K562 (cell line): ENCODE measurements around the gene SAPCD1. TPM values are rescaled to one million over a fixed set of nuclear protein-coding genes. Genes with fewer than 3 reads are reported as not detected.

Source experiments
- ATF1 ChIP-seq, 2 experiments: fragments of 450-650 bp in 1 of 2; IDR thresholded peaks; 2 replicates each; pipeline ENCODE4 v1.6.1; 2016; ENCODE audit warnings: missing compliant biosample characterization in 1 of 2, missing genetic modification characterization in 1 of 2
- CREM ChIP-seq: IDR thresholded peaks from 2 replicates; pipeline ENCODE4 v1.6.1; 2014; ENCODE audit warnings: antibody characterized with exemption, low read depth
- ELF2 ChIP-seq: fragments of 250-450 bp; sonication (Bioruptor Pico); IDR thresholded peaks from 2 replicates; pipeline ENCODE4 v1.5.0; 2021; ENCODE audit warnings: mild to moderate bottlenecking
- ELF4 ChIP-seq: fragments of 450-650 bp; formaldehyde crosslinking; IDR thresholded peaks from 2 replicates; pipeline ENCODE4 v1.4.0; 2022; ENCODE audit warnings: missing genetic modification characterization
- HCFC1 ChIP-seq: IDR thresholded peaks from 2 replicates; pipeline ENCODE4 v1.6.1; 2012; ENCODE audit warnings: low read depth, low read length, improper control_type of control experiment
- HES1 ChIP-seq: fragments of 450-650 bp; IDR thresholded peaks from 2 replicates; pipeline ENCODE4 v1.6.1; 2016; ENCODE audit warnings: low read depth, mild to moderate bottlenecking, moderate library complexity
- MTA1 ChIP-seq: fragments of 450-650 bp; IDR thresholded peaks from 2 replicates; pipeline ENCODE4 v1.6.1; 2017; ENCODE audit warnings: borderline replicate concordance
- PBX2 ChIP-seq, 2 experiments: IDR thresholded peaks in 1 of 2; conservative IDR thresholded peaks in 1 of 2; 2 replicates each; pipeline ENCODE4 v1.6.1; 2016; ENCODE audit warnings: low read depth in 2 of 2, mild to moderate bottlenecking in 1 of 2, missing compliant biosample characterization in 1 of 2, missing genetic modification characterization in 1 of 2, moderate library complexity in 1 of 2
- PML ChIP-seq: IDR thresholded peaks from 2 replicates; pipeline ENCODE4 v1.6.1; 2012; ENCODE audit warnings: low read length, inconsistent platforms
- PTBP1 ChIP-seq: fragments of 200-400 bp; formaldehyde crosslinking; IDR thresholded peaks from 2 replicates; pipeline ENCODE4 v1.6.1; 2017; ENCODE audit warnings: low read depth, low read length
- RBM22 ChIP-seq: fragments of 200-400 bp; formaldehyde crosslinking; IDR thresholded peaks from 2 replicates; pipeline ENCODE4 v1.6.1; 2018; ENCODE audit warnings: low read length, low read depth; ENCODE audit not compliant: poor library complexity, severe bottlenecking
- TCFL5 ChIP-seq: fragments of 250-450 bp; sonication (Bioruptor Pico); conservative IDR thresholded peaks from 2 replicates; pipeline ENCODE4 v1.6.1; 2021; ENCODE audit warnings: mild to moderate bottlenecking, moderate library complexity, matching md5 sums
- TRIM25 ChIP-seq: fragments of 450-650 bp; IDR thresholded peaks from 2 replicates; pipeline ENCODE4 v1.7.0; 2016; ENCODE audit warnings: borderline replicate concordance
- TSHZ1 ChIP-seq: fragments of 250-450 bp; sonication (Bioruptor Pico); IDR thresholded peaks from 2 replicates; pipeline ENCODE4 v1.4.0; 2020; ENCODE audit warnings: mild to moderate bottlenecking, moderate library complexity
- ZBTB2 ChIP-seq: fragments of 450-650 bp; IDR thresholded peaks from 2 replicates; pipeline ENCODE4 v1.6.1; 2016; ENCODE audit warnings: antibody characterized with exemption
- ZNF12 ChIP-seq: sonication (generic); formaldehyde crosslinking; IDR thresholded peaks from 2 replicates; pipeline ENCODE4 v1.4.0; 2020; ENCODE audit warnings: mild to moderate bottlenecking, missing genetic modification reagents
- ZNF3 ChIP-seq: fragments of 250-450 bp; sonication (Bioruptor Pico); IDR thresholded peaks from 2 replicates; pipeline ENCODE4 v1.5.0; 2021; ENCODE audit warnings: mild to moderate bottlenecking, moderate library complexity
- polyA plus RNA-seq, 8 experiments: library from polyadenylated mRNA; depleted of rRNA in 4 of 8; stranded (reverse) in 5 of 8; unstranded in 3 of 8; fragments of >200 nt; fragmentation: Nextera tagmentation in 2 of 8; fragmentation: Illumina TruSeq in 1 of 8; extraction: Ambion mirVana in 2 of 8; extraction: Trizol in 1 of 8; gene quantifications; 2 replicates each; pipeline versions ENCODE4 v1.2.1 to v1.2.3, GENCODE V29; 2011 to 2014; ENCODE audit warnings: inconsistent platforms in 1 of 8, missing spikeins in 1 of 8
- total RNA-seq, 7 experiments: library from RNA; depleted of rRNA in 6 of 7; stranded (reverse); fragments of >200 nt in 6 of 7; fragmentation: Illumina TruSeq in 2 of 7; extraction: Trizol in 2 of 7; gene quantifications; 2 replicates each; pipeline versions ENCODE4 v1.2.1 to v1.2.3, GENCODE V29; 2011 to 2021; ENCODE audit warnings: low replicate concordance in 1 of 7

The SAPCD1 gene
- total and polyA plus RNA-seq, 9 of the 15 experiments (the other 6 are each of a cell fraction or from before 2014, with no cell fraction given): 2.6 to 30.2 (median 7.4) TPM

- TF ChIP-seq PBX2 (CRISPR knock-in tag; IDR thresholded peaks at IDR 0.05; ENCODE audit: low read depth): no peak
- peak; percentile 94 for TF ChIP-seq PBX2 (tag; conservative IDR thresholded peaks at IDR 0.05; ENCODE audit: low read depth)
- TF ChIP-seq ZNF3 (CRISPR knock-in tag): no peak
- TF ChIP-seq ELF2 (CRISPR knock-in tag): 0 out of 2 replicates have a peak, but pooled peaks have one; percentile 21
- TF ChIP-seq HCFC1: peak; percentile 58; the same call in 1 of the 2 replicates
- peak; percentile 65; the same call in 1 of the 2 replicates for TF ChIP-seq PML
- TF ChIP-seq MTA1: 0 out of 2 replicates have a peak, but pooled peaks have one; percentile 15
- no peak for TF ChIP-seq ATF1 (CRISPR knock-in tag; IDR thresholded peaks at IDR 0.05)
- TF ChIP-seq ATF1 (tag; IDR thresholded peaks at IDR 0.05): peak; percentile 82; the same call in 1 of the 2 replicates
- TF ChIP-seq ELF4 (CRISPR knock-in tag): peak; percentile 98
- peak; percentile 39; the same call in 1 of the 2 replicates for TF ChIP-seq PTBP1
- no peak for TF ChIP-seq CREM
- TF ChIP-seq ZBTB2: 0 out of 2 replicates have a peak, but pooled peaks have one; percentile 60
- TF ChIP-seq ZNF12 (CRISPR knock-in tag): peak; percentile 72; the same call in 1 of the 2 replicates
- peak; percentile 57; the same call in 1 of the 2 replicates for TF ChIP-seq TRIM25
- no peak for TF ChIP-seq HES1
- TF ChIP-seq RBM22: no peak
- TF ChIP-seq TCFL5 (CRISPR knock-in tag): no peak
- TF ChIP-seq TSHZ1 (CRISPR knock-in tag): 0 out of 2 replicates have a peak, but pooled peaks have one; percentile 9
These were observed 27.5 kb upstream of the SAPCD1 start (continued) for GRCh38 chr6:31734821-31735406.
